HL-60 (cell line): Measurements from ENCODE around the gene CWF19L2.

Source experiments
- DNase-seq, 2 experiments: peaks; one replicate each; pipeline ENCODE4 v3.0.0-alpha.2; 2010 to 2020; ENCODE audit warnings: low read depth in 1 of 2, low spot score in 1 of 2
- H3K27ac ChIP-seq: fragments of 250-450 bp; sonication (Bioruptor Pico); replicated peaks from 2 replicates; pipeline ENCODE4 v1.5.1; 2020; ENCODE audit warnings: mild to moderate bottlenecking, moderate library complexity
- H3K27me3 ChIP-seq: fragments of 250-450 bp; sonication (Bioruptor Pico); 2 replicates; pipeline ENCODE4 v1.5.1; 2021; ENCODE audit warnings: mild to moderate bottlenecking, moderate library complexity; ENCODE audit not compliant: insufficient read depth, poor library complexity, severe bottlenecking
- H3K4me3 ChIP-seq: replicated peaks from 2 replicates; pipeline ENCODE4 v1.5.1; 2011; ENCODE audit warnings: mild to moderate bottlenecking, control low read depth, low read length; ENCODE audit not compliant: insufficient read depth
- CTCF ChIP-seq: IDR thresholded peaks from one replicate; pipeline ENCODE4 v1.5.1; 2011; ENCODE audit warnings: low read length, control low read depth, inconsistent platforms; ENCODE audit not compliant: insufficient read depth
- GABPA ChIP-seq: IDR thresholded peaks from 2 replicates; pipeline ENCODE4 v1.6.1; 2012; ENCODE audit warnings: low read depth
- POLR2AphosphoS5 ChIP-seq: IDR thresholded peaks from 2 replicates; pipeline ENCODE4 v1.6.1; 2012; ENCODE audit warnings: low read depth
- SPI1 ChIP-seq: IDR thresholded peaks from 2 replicates; pipeline ENCODE4 v1.6.1; 2012; ENCODE audit warnings: low read depth, mild to moderate bottlenecking, borderline replicate concordance
- TF ChIP-seq, protein P1 (sequence below): IDR thresholded peaks from 2 replicates; pipeline ENCODE4 v1.6.1; 2012; ENCODE audit warnings: low read depth; ENCODE audit not compliant: insufficient replicate concordance

The CWF19L2 gene

GRCh38 chr11:107331728-107332127 lies 125.9 kb downstream of the CWF19L2 start:
- TF ChIP-seq SPI1, result peak; percentile 97
- TF ChIP-seq GABPA, result no peak
- peak in 1 of 2 experiments; percentile 43 for DNase-seq
- H3K27me3 ChIP-seq, result no peaks in the 10 kb centered on the region
- H3K4me3 ChIP-seq, result no peak overlapping the region
- H3K27ac ChIP-seq, result no peak overlapping the region

DNA sequence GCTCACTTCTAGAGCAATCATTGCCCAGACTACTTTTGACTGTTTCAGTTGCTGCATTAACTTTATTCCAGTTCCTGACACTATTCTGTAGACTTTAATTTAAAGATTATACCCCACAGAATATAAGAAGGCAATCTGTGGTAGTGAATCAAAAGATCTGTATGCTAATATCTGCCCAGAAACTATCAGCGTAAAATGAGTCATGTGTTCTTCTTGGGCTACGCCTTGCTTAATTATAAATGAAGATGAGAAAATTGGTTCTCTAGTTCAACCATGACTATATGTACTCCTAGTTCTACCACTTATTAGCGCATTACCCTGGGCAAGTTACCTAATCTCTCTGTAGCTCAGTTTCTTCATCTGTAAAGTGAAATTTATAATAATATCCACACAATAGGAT lies 128.5 kb downstream of the CWF19L2 start:
- DNase-seq, result no peak
- Histone ChIP-seq H3K27me3 (no peaks in the 10 kb centered on the region), H3K27ac (no peak overlapping the region), H3K4me3 (no peak overlapping the region)
- TF ChIP-seq, protein P1, sequence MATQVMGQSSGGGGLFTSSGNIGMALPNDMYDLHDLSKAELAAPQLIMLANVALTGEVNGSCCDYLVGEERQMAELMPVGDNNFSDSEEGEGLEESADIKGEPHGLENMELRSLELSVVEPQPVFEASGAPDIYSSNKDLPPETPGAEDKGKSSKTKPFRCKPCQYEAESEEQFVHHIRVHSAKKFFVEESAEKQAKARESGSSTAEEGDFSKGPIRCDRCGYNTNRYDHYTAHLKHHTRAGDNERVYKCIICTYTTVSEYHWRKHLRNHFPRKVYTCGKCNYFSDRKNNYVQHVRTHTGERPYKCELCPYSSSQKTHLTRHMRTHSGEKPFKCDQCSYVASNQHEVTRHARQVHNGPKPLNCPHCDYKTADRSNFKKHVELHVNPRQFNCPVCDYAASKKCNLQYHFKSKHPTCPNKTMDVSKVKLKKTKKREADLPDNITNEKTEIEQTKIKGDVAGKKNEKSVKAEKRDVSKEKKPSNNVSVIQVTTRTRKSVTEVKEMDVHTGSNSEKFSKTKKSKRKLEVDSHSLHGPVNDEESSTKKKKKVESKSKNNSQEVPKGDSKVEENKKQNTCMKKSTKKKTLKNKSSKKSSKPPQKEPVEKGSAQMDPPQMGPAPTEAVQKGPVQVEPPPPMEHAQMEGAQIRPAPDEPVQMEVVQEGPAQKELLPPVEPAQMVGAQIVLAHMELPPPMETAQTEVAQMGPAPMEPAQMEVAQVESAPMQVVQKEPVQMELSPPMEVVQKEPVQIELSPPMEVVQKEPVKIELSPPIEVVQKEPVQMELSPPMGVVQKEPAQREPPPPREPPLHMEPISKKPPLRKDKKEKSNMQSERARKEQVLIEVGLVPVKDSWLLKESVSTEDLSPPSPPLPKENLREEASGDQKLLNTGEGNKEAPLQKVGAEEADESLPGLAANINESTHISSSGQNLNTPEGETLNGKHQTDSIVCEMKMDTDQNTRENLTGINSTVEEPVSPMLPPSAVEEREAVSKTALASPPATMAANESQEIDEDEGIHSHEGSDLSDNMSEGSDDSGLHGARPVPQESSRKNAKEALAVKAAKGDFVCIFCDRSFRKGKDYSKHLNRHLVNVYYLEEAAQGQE, result no peak
- TF ChIP-seq SPI1, result no peak
- no peak for TF ChIP-seq CTCF
- TF ChIP-seq GABPA, result no peak
- no peak for TF ChIP-seq POLR2AphosphoS5

DNA sequence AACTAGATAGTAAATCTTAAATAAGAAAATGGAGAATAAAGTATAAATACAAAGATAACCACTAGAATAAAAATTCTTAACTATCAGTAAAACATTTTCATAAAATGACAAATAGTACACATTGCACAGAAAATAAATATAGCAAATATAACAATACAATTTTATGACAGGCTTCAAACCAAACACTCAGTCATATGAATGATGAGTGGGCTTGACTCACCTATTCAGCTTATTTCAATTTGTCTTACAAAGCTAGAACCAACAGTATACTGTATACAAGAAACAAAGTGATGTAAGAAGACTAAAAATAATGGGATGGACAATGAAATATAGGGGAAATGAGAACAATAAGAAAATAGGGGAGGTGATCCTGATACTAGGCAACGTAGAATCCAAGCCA lies 141.2 kb downstream of the CWF19L2 start:
- DNase-seq, result no peak
- H3K27ac ChIP-seq, result no peak overlapping the region
- no peak for TF ChIP-seq SPI1
- TF ChIP-seq, protein P1, result no peak
- no peak overlapping the region for H3K4me3 ChIP-seq
- no peaks in the 10 kb centered on the region for H3K27me3 ChIP-seq

DNA sequence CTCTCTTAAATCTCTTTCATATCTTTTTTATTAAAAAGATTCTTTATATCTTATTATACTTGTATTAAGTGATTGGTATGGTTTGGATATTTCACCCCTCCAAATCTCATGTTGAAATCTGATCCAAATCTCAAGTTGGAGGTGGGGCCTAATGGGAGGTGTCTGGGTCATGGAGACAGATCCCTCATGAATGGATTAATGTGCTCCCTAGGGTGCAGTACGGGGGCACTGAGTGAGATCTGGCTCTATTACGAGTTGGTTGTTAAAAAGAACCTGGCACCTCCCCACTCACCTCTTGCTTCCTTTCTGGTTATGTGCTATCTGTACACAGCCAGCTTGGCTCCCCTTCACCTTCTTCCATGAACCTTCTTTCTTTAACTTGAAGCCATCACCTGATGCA lies 149.6 kb downstream of the CWF19L2 start:
- H3K27me3 ChIP-seq, result no peaks in the 10 kb centered on the region
- no peak overlapping the region for H3K27ac ChIP-seq
- TF ChIP-seq SPI1 (no peak), POLR2AphosphoS5 (no peak), CTCF (no peak), GABPA (no peak)
- TF ChIP-seq, protein P1, result no peak
- no peak overlapping the region for H3K4me3 ChIP-seq
- DNase-seq, result no peak
